ENCODE measurements around the gene DCLK1. TPM values are rescaled to one million over a fixed set of nuclear protein-coding genes. Genes with fewer than 3 reads are reported as not detected.

DCLK1 gene
- total RNA-seq, 1 experiment from 2014 or later: 36.2 TPM

DNA sequence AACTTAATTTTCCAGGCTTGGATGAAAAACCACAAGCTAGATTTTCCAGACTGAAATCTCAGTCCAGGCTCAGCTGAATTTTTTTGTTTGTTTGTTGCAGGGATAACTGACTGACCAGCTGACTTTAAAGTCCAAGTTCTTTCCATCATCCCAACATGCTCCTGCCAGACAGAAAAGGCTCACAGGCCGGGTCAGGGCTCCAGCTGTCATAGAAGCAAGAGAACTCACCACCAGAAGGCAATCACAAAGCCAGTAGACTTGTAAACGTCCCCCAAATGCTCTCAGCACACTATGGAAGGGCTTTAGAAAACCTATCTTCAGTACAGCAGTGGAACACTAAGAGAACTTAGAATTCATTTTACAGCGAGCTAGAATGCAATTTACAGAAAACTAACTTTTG is 25.5 kb downstream of the DCLK1 start:
- Histone ChIP-seq H4K8ac (replicated peaks; ENCODE audit: insufficient read length, low read depth, low read length) (no peak overlapping the region), H3K4ac (ENCODE audit: low read depth, low read length) (no peak overlapping the region), H3K23me2 (ENCODE audit: insufficient read length, low read depth, low read length, poor library complexity, severe bottlenecking) (no peaks in the 10 kb centered on the region), H2BK120ac (ENCODE audit: low read depth, low read length, poor library complexity, severe bottlenecking) (no peak overlapping the region), H2BK15ac (ENCODE audit: low read depth, low read length) (no peak overlapping the region), H3K79me2 (ENCODE audit: insufficient read depth, low read length) (no peaks in the 10 kb centered on the region), H2BK5ac (ENCODE audit: insufficient read length, low read length) (no peak overlapping the region), H3K4me1 (ENCODE audit: insufficient read depth, low read length) (no peaks in the 10 kb centered on the region), H3K27ac (ENCODE audit: insufficient read length, low read depth, low read length) (no peak overlapping the region), H3K27me3 (ENCODE audit: insufficient read depth, low read length) (no peaks in the 10 kb centered on the region), H2BK12ac (ENCODE audit: insufficient read length, low read depth, low read length) (no peak overlapping the region), H3K79me1 (ENCODE audit: insufficient read depth, low read depth, low read length, poor library complexity, severe bottlenecking) (no peaks in the 10 kb centered on the region), H2AK5ac (ENCODE audit: insufficient read length, low read length) (no peak overlapping the region), H3K9me3 (ENCODE audit: control insufficient read depth, low read depth, low read length) (no peaks in the 10 kb centered on the region), H3K4me2 (ENCODE audit: insufficient read depth, insufficient read length, low read length) (no peak overlapping the region), H3T11ph (ENCODE audit: low read length) (no peak overlapping the region), H3K56ac (ENCODE audit: insufficient read length, low read depth, low read length) (no peak overlapping the region), H4K5ac (ENCODE audit: insufficient read length, low read depth, low read length) (no peak overlapping the region), H3K23ac (ENCODE audit: insufficient read length, low read depth, low read length) (no peak overlapping the region), H4K91ac (ENCODE audit: insufficient read length, low read depth, low read length) (no peak overlapping the region), H4K20me1 (ENCODE audit: control insufficient read depth, insufficient read depth, insufficient read length) (no peaks in the 10 kb centered on the region), H2BK20ac (ENCODE audit: low read depth, low read length, poor library complexity, severe bottlenecking) (no peak overlapping the region), H2AFZ (ENCODE audit: low read length) (no peak overlapping the region), H3K9ac (ENCODE audit: extremely low read depth, insufficient read length, low read length) (no peak overlapping the region), H3K18ac (ENCODE audit: insufficient read length, low read depth, low read length) (no peak overlapping the region), H3K14ac (ENCODE audit: insufficient read depth, low read length) (no peak overlapping the region)
- Mint-ChIP-seq H3K36me3 (ENCODE audit: insufficient read depth in 1 of 3, low read depth in 3 of 3) (no peaks in the 10 kb centered on the region; a peak in 1 of 7 replicates), H3K27me3 (ENCODE audit: low read depth) (no peaks in the 10 kb centered on the region), H3K4me1 (no peaks in the 10 kb centered on the region), H3K27ac (0 out of 7 replicates have a peak overlapping the region, but pooled peaks of 1 of the 3 experiments have one; percentile 30), H3K4me3 (no peak overlapping the region), H3K9me3 (no peaks in the 10 kb centered on the region)
- TF ChIP-seq, protein P1, sequence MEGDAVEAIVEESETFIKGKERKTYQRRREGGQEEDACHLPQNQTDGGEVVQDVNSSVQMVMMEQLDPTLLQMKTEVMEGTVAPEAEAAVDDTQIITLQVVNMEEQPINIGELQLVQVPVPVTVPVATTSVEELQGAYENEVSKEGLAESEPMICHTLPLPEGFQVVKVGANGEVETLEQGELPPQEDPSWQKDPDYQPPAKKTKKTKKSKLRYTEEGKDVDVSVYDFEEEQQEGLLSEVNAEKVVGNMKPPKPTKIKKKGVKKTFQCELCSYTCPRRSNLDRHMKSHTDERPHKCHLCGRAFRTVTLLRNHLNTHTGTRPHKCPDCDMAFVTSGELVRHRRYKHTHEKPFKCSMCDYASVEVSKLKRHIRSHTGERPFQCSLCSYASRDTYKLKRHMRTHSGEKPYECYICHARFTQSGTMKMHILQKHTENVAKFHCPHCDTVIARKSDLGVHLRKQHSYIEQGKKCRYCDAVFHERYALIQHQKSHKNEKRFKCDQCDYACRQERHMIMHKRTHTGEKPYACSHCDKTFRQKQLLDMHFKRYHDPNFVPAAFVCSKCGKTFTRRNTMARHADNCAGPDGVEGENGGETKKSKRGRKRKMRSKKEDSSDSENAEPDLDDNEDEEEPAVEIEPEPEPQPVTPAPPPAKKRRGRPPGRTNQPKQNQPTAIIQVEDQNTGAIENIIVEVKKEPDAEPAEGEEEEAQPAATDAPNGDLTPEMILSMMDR (conservative IDR thresholded peaks at IDR 0.05): no peak
- no CpG with 5 or more reads among the region's 3 CpGs for WGBS (ENCODE audit: extremely low coverage, insufficient read length, low lambda C conversion rate)
- no peak for DNase-seq
